Muscle layer of colon (tissue), 2 donors: ENCODE data around the gene SLC13A2.

Experiments
- H3K27ac ChIP-seq: one replicate; pipeline ENCODE4 v1.7.0; 2013; ENCODE audit warnings: low read depth, mild to moderate bottlenecking, low read length, moderate library complexity
- H3K27me3 ChIP-seq, 2 donors: one replicate each; pipeline ENCODE4 v1.7.0; 2013; ENCODE audit warnings: low read length in 2 of 2, mild to moderate bottlenecking in 2 of 2; ENCODE audit not compliant: insufficient read depth in 2 of 2, control insufficient read depth in 1 of 2
- H3K36me3 ChIP-seq: one replicate; pipeline ENCODE4 v1.7.0; 2013; ENCODE audit warnings: mild to moderate bottlenecking, low read length; ENCODE audit not compliant: insufficient read depth
- H3K4me1 ChIP-seq: one replicate; pipeline ENCODE4 v1.7.0; 2013; ENCODE audit warnings: mild to moderate bottlenecking, low read length; ENCODE audit not compliant: insufficient read depth
- H3K4me3 ChIP-seq, 2 donors: one replicate each; pipeline ENCODE4 v1.7.0; 2013; ENCODE audit warnings: low read length in 2 of 2, low read depth in 1 of 2, mild to moderate bottlenecking in 1 of 2, moderate library complexity in 1 of 2
- H3K9ac ChIP-seq: one replicate; pipeline ENCODE4 v1.7.0; 2013; ENCODE audit warnings: low read length
- H3K9me3 ChIP-seq: one replicate; pipeline ENCODE4 v1.7.0; 2013; ENCODE audit warnings: mild to moderate bottlenecking, low read length
- donor health status: abdominal sarcoma.
- donor health status: Adenocarcinoma of cecum.

The SLC13A2 gene

DNA sequence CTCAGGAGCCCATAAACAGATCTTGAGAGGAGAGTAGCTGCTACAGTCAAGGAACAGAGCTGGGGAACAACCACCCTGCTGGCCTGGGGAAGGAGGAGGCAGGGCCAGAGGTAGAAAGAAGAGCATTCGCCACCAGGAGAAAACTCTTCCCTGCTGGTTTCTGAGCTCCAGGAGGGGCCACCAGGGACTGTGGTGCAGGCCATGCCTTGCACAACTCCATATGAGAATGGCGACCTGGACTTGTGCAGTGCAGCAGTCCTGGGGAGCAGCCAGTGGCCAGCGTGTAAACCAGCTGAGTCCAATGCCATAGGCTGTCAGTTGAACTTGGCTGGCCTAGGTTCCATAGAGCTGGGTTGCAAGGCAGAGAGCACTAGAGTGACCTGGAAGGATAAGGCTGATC, 11.6 kb downstream of the SLC13A2 start:
- Histone ChIP-seq H3K9me3 (no peaks in the 10 kb centered on the region), H3K36me3 (no peaks in the 10 kb centered on the region), H3K27me3 (no peaks in the 10 kb centered on the region), H3K4me1 (no peaks in the 10 kb centered on the region), H3K9ac (no peak overlapping the region), H3K4me3 (no peak overlapping the region), H3K27ac (no peak overlapping the region)

DNA sequence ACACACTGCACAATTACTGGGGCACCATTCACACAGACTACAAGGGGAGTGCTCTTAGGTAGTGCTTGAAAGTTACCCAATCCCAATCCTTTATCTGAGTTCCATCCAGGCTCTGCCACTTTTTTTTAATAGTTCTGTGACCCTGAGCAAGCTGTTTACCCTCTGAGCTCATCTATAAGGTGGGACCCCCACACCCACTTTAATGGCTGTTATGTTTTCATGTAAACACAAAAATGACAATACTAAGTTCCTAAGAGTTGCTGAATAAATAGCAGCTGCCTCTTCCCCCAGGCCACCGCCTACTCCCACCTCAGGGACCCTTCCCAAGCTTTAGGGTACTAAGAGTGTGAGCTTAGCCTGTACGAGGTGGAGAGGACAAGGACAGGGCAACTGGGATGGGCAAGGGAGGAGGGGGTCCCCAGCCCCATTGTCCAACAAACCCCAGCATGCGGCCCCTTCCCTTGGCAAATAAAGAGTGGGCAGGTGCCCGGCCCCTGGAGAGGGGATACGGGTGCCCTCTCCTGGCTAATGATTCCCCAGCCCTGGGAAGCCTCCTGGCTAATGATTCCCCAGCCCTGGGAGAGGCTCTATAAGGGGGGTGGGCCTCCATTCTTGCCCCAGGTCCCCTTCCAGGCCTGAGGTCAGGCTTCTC, 14.6 kb downstream of the SLC13A2 start:
- Histone ChIP-seq H3K9ac (no peak overlapping the region), H3K9me3 (no peaks in the 10 kb centered on the region), H3K27me3 (no peaks in the 10 kb centered on the region), H3K36me3 (no peaks in the 10 kb centered on the region), H3K27ac (no peak overlapping the region), H3K4me1 (no peaks in the 10 kb centered on the region), H3K4me3 (no peak overlapping the region)

DNA sequence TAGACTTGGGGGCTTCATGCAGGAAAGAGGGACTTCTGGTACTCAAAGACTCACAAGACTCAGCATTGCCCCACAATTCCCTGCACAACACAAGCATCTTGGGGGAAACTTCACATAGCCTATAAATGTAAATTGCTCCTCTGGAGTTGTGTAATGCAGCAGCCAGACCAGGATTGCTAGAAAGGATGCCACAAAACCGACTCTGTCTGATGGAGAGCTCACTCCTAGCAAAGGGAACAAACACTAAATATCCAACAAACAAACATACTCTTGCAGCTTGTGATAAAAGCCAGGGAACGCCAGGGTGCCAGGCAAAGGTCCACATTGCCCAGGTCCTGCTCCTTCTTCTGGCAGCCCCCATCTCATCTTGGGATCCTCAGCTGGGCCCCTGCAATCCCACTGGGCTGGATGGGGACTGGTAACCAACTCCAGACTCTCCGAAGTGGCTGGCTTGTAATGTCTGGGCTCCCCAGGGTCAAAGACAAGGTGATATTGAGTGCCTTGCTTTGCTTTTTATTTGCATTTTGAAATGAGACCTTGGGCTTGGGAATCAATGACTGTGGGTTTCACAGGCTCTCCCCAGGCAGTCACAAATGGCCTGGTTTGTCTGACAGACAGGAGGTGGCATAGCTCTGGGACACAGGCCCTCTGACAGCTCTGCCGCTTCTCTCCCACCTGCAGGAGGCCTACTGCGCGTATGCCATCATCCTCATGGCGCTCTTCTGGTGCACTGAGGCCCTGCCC, 15.3 kb downstream of the SLC13A2 start:
- H3K9ac ChIP-seq, result no peak overlapping the region
- H3K36me3 ChIP-seq, result no peaks in the 10 kb centered on the region
- no peaks in the 10 kb centered on the region for H3K4me1 ChIP-seq
- no peak overlapping the region for H3K4me3 ChIP-seq
- H3K27ac ChIP-seq, result no peak overlapping the region
- no peaks in the 10 kb centered on the region for H3K9me3 ChIP-seq
- no peaks in the 10 kb centered on the region for H3K27me3 ChIP-seq

DNA sequence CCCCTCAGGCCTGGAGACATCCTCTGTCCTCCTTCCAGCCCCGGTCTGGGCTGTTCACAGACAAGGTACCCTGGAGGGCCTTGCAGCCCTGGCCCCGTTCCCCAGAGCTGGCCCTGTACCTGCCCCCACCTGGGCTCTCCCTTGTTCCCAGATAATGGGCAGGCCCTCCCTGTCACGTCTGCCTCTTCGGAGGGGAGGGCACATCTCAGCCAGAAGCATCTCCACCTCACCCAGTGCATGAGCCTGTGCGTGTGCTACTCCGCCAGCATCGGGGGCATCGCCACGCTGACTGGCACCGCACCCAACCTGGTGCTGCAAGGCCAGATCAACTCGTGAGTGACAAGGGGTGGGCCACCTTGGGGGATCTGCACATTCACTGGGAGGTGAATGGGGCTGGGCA, 17.8 kb downstream of the SLC13A2 start:
- no peaks in the 10 kb centered on the region for H3K9me3 ChIP-seq
- H3K27ac ChIP-seq, result no peak overlapping the region
- H3K27me3 ChIP-seq, result peaks cover 0 to 3% of the 10 kb centered on the region in 2 donors
- H3K9ac ChIP-seq, result no peak overlapping the region
- no peaks in the 10 kb centered on the region for H3K36me3 ChIP-seq
- H3K4me3 ChIP-seq, result no peak overlapping the region
- H3K4me1 ChIP-seq, result no peaks in the 10 kb centered on the region

DNA sequence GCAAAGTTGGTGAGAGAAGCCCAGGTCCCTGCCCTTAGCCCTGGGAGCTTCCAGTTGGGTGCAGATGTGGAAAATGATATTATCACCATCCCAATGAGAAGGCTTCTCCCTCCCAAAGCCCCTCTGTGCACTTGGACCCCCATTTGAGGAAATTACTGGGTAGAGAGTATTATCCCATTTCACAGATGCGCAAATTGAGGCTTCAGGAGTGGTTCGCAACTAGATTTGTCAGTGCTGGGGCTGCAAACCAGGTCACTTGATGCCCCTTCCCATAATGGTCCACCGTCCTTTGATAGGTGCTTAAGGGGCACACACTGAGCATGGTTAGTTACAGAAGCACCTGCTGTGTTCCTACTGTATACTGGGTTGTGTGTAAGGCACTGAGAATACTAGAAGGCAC, 18.4 kb downstream of the SLC13A2 start:
- Histone ChIP-seq H3K4me3 (no peak overlapping the region), H3K9me3 (no peaks in the 10 kb centered on the region), H3K9ac (no peak overlapping the region), H3K27ac (no peak overlapping the region), H3K27me3 (peaks cover 0 to 3% of the 10 kb centered on the region in 2 donors), H3K36me3 (no peaks in the 10 kb centered on the region), H3K4me1 (no peaks in the 10 kb centered on the region)

DNA sequence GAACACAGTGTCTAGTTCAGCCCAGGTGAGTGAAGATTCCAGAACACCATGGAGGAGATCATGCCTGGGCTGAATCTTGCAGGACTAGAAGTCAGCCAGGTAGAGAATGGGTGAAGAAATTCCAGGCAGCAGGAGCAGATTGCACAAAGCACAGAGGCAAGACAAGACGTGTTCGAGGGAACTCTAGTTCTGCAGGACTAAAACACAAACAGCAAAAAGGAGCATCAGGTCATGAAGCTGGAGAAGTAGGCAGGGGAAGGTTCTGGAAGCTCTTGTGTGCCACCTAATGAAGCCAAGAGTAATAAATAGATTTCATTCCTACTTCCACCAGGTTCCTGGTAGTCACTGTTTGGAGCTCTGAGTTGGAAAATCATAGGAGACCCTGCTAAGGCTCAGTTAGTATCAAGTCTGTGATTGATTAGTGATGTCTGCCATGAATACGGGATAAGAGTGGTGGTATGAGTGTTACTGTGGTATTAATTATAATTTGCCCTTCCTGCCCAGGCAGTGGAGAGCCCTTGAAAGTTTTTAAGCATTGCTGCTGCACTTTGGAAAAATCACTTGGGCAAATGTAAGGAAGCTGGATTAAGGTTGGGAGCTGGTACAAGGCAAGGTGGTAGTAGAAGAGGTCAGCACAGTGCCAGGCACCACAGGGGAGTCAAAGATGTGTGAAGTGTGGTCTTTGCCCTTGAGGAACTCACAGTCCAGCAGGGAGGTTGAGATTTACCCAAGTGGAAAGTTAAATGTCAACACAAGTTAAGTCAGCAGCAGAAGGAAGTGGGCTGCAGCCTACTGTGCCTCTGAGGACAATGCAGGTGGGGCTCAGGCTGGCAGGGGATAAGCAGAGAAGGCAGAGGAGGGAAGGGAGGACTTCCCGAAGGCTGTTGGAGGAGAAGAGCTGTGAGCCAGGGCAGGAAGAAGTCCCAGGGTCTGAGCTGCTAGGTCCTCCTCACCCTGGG, 19.2 kb downstream of the SLC13A2 start:
- Histone ChIP-seq H3K4me1 (no peaks in the 10 kb centered on the region), H3K9ac (no peak overlapping the region), H3K27me3 (peaks cover 0 to 3% of the 10 kb centered on the region in 2 donors), H3K36me3 (no peaks in the 10 kb centered on the region), H3K27ac (no peak overlapping the region), H3K9me3 (no peaks in the 10 kb centered on the region), H3K4me3 (no peak overlapping the region)

DNA sequence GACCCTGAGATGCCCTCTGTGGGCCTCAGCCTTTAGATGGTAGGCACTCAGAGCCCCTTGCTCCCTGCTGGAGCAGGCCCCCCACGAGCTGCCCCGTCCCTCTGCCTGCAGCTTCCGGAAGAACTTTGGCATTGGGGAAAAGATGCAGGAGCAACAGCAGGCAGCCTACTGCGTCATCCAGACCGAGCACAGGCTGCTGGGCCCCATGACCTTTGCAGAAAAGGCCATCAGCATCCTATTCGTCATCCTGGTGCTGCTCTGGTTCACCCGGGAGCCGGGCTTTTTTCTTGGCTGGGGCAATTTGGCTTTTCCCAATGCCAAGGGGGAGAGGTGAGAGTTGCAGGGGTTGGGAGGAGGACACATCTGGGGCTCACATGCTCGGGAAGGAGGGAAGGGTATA, 20.0 kb downstream of the SLC13A2 start:
- no peaks in the 10 kb centered on the region for H3K9me3 ChIP-seq
- peaks cover 0 to 3% of the 10 kb centered on the region in 2 donors for H3K27me3 ChIP-seq
- no peaks in the 10 kb centered on the region for H3K4me1 ChIP-seq
- H3K9ac ChIP-seq, result no peak overlapping the region
- no peak overlapping the region for H3K27ac ChIP-seq
- no peak overlapping the region for H3K4me3 ChIP-seq
- no peaks in the 10 kb centered on the region for H3K36me3 ChIP-seq

DNA sequence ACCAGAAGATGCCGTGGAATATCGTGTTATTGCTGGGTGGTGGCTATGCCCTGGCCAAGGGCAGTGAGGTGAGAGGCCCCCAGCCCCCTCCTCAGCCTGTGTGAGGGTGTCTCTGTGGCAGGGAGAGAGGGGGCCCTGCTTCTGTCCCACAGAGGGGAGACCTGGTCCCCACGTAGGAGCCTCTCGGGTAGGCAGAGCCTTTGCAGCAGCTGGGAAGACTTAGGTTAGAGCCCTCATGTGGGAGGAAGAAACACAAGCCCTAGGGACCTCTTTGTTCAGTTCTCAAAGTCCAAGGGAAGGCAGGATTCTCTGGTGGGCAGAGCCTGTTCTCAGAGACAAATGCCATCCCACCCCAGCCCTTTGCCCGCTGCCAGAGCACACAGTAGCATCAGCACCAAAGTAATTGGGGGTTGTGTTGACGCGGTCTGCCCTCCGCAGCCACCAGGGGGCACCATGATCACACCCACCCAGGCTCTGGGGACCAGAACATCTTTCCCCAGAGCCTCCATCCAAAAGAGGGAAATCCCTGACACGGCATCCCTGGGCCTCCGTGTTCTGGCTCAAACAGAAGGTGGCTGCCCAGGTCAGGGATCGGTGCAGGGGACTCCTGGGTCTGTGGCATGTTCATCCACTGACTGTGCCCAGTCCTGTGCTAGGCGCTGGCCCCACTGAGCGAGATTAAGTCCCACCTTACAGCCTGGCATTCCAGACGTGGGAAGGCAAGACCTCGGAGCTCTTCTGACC, 21.2 kb downstream of the SLC13A2 start:
- H3K4me3 ChIP-seq, result no peak overlapping the region
- no peaks in the 10 kb centered on the region for H3K9me3 ChIP-seq
- H3K9ac ChIP-seq, result no peak overlapping the region
- H3K36me3 ChIP-seq, result no peaks in the 10 kb centered on the region
- peaks cover 0 to 3% of the 10 kb centered on the region in 2 donors for H3K27me3 ChIP-seq
- H3K27ac ChIP-seq, result no peak overlapping the region
- no peaks in the 10 kb centered on the region for H3K4me1 ChIP-seq

DNA sequence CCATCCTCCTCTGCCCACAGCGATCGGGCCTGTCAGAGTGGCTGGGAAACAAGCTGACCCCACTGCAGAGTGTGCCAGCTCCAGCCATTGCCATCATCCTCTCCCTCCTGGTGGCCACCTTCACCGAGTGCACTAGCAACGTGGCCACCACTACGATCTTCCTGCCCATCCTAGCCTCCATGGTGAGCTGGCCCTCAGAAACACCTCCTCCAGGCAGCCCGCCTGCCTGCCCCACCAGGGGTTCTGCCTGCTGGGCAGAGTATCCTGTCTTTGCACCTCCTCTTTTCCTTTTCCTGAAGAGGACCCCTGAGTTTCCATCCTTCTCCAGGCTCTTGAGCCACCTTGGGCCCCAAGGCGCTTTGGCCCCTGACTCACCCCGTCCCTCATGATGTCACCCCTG, 22.2 kb downstream of the SLC13A2 start:
- Histone ChIP-seq H3K27ac (no peak overlapping the region), H3K36me3 (no peaks in the 10 kb centered on the region), H3K4me3 (no peak overlapping the region), H3K4me1 (no peaks in the 10 kb centered on the region), H3K9me3 (no peaks in the 10 kb centered on the region), H3K9ac (no peak overlapping the region), H3K27me3 (peaks cover 0 to 3% of the 10 kb centered on the region in 2 donors)

DNA sequence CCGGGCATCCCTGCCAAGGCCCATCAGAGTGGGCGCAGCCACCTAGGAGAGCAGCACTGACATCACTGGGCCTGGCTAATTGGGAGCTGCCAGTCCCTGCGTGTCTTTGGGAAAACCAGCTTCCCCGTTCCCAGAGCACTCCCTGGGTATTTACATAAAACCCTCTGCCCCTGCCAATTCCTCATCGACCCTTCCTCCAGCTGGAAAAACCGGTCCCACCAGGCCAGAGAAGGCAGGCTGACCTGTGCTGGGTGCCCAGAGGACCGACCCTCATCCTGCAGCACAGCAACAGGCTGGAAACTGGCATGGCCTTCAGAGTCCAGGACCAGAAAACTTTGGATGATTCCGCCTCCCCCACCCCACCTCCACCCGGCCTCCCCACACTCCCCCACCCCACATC, 24.5 kb downstream of the SLC13A2 start:
- H3K9ac ChIP-seq, result no peak overlapping the region
- H3K4me3 ChIP-seq, result no peak overlapping the region
- H3K9me3 ChIP-seq, result no peaks in the 10 kb centered on the region
- H3K27me3 ChIP-seq, result peaks cover 0 to 3% of the 10 kb centered on the region in 2 donors
- H3K27ac ChIP-seq, result no peak overlapping the region
- H3K4me1 ChIP-seq, result no peaks in the 10 kb centered on the region
- no peaks in the 10 kb centered on the region for H3K36me3 ChIP-seq
